Measurements from ENCODE around the gene TRAF6. TPM values are rescaled to one million over a fixed set of nuclear protein-coding genes. Genes with fewer than 3 reads are reported as not detected.

TRAF6 gene
- total RNA-seq, 6 donors from 2014 or later: 7.4 to 17.5 (median 13.7) TPM

DNA sequence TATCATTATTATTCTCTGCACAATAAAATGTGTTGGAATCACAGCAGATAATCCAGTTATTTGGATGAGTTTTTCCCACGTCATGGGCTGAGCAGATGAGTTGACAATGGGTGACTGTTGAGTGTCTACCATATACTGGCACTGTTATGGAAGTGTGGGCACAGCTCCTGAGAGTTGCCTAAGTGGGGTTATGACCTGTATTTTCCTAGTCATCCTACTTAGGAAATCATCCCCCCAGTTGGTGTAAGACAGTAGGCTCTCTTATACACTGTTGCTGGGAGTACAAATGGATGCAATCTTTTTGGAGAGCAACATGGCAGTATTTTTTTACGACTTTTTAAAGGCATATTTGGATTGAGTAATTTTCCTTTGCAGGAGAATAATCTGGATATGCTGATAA, 66.4 kb downstream of the TRAF6 start:
- H3K9me3 ChIP-seq: no peaks in the 10 kb centered on the region
- TF ChIP-seq POLR2AphosphoS5 (IDR thresholded peaks at IDR 0.05) (no peak), CTCF (IDR thresholded peaks at IDR 0.05) (no peak), EP300 (IDR thresholded peaks at IDR 0.05) (no peak), POLR2A (IDR thresholded peaks at IDR 0.05) (no peak)
- no peaks in the 10 kb centered on the region for H3K27me3 ChIP-seq
- no peak overlapping the region for H3K27ac ChIP-seq
- no peak overlapping the region for H3K4me3 ChIP-seq
- no peaks in the 10 kb centered on the region for H3K36me3 ChIP-seq
- peaks cover 0 to 8% (median 5%) of the 10 kb centered on the region in 4 donors for H3K4me1 ChIP-seq
- no peak for DNase-seq
- 74 to 91% methylated on average over 2 of the region's 2 CpGs for WGBS, 2 donors
- ATAC-seq (ENCODE audit: low FRiP score in 2 of 2): no peak

- peaks cover 0 to 20% (median 1%) of the 10 kb centered on the region in 4 donors for H3K4me1 ChIP-seq
- ATAC-seq (ENCODE audit: low FRiP score in 2 of 2) (no peak), DNase-seq (no peak)
- no peak for TF ChIP-seq EP300 (IDR thresholded peaks at IDR 0.05)
- TF ChIP-seq POLR2AphosphoS5 (IDR thresholded peaks at IDR 0.05): no peak
- no peak for TF ChIP-seq CTCF (IDR thresholded peaks at IDR 0.05)
- TF ChIP-seq POLR2A (IDR thresholded peaks at IDR 0.05): no peak
- WGBS, 2 donors: 88 to 100% methylated on average over 2 of the region's 2 CpGs
- no peaks in the 10 kb centered on the region for H3K9me3 ChIP-seq
- H3K36me3 ChIP-seq: no peaks in the 10 kb centered on the region
- H3K27ac ChIP-seq: no peak overlapping the region
- H3K4me3 ChIP-seq: no peak overlapping the region
- no peaks in the 10 kb centered on the region for H3K27me3 ChIP-seq
These were observed 68.4 kb downstream of the TRAF6 start for GRCh38 chr11:36441610-36442208.

- H3K27me3 ChIP-seq: no peaks in the 10 kb centered on the region
- no peak for DNase-seq
- WGBS, 2 donors: 86 to 93% methylated on average over 5 of the region's 5 CpGs
These were observed 71.9 kb downstream of the TRAF6 start for GRCh38 chr11:36438126-36438525.

GRCh38 chr11:36437413-36437812, 72.7 kb downstream of the TRAF6 start:
- H3K4me3 ChIP-seq: no peak overlapping the region
- no peak for DNase-seq
- TF ChIP-seq EP300 (IDR thresholded peaks at IDR 0.05) (peak in 2 of 4 donors; percentile 24 to 26), POLR2A (IDR thresholded peaks at IDR 0.05) (no peak), POLR2AphosphoS5 (IDR thresholded peaks at IDR 0.05) (no peak)
- whole genome bisulfite sequencing, 2 donors: 74 to 80% methylated on average over 3 of the region's 3 CpGs
- H3K4me1 ChIP-seq: peaks cover 3 to 28% (median 7%) of the 10 kb centered on the region in 4 donors
- peak; percentile 17 to 27 for ATAC-seq (ENCODE audit: low FRiP score in 2 of 2)
- H3K27ac ChIP-seq: no peak overlapping the region
- H3K36me3 ChIP-seq: no peaks in the 10 kb centered on the region
- no peaks in the 10 kb centered on the region for H3K9me3 ChIP-seq
- H3K27me3 ChIP-seq: no peaks in the 10 kb centered on the region

More at GRCh38 chr11:36438126-36438525, 71.9 kb downstream of the TRAF6 start:
- Histone ChIP-seq H3K4me1 (peaks cover 3 to 28% (median 7%) of the 10 kb centered on the region in 4 donors), H3K36me3 (no peaks in the 10 kb centered on the region), H3K4me3 (no peak overlapping the region), H3K9me3 (no peaks in the 10 kb centered on the region), H3K27ac (no peak overlapping the region)
- no peak for ATAC-seq (ENCODE audit: low FRiP score in 2 of 2)
- TF ChIP-seq CTCF (IDR thresholded peaks at IDR 0.05) (no peak), EP300 (IDR thresholded peaks at IDR 0.05) (no peak), POLR2AphosphoS5 (IDR thresholded peaks at IDR 0.05) (no peak), POLR2A (IDR thresholded peaks at IDR 0.05) (no peak)

Small RNA genes lying within 50 kb of the gene (small RNA-seq; reads per million reads assigned to genes)
- 0 to 0.33 (median 0.11) reads per million in 4 donors for gene AC061999.1

Other genes starting within 250 kb of the TRAF6 start
- gene COMMD9, start 220.8 kb downstream of the TRAF6 start, total RNA-seq: 10 to 100 TPM; 23.1 to 84.3 (median 49.9) TPM
- gene PRR5L, start 214.0 kb downstream of the TRAF6 start, total RNA-seq: 10 to 100 TPM; 18.9 to 40.5 (median 27.6) TPM
- gene RAG1, start 57.7 kb upstream of the TRAF6 start, total RNA-seq: 1 to 10 TPM in 3 of 6 donors, under 1 TPM in 3; 0.44 to 2.1 (median 1.1) TPM
- 10 to 100 TPM in 4 of 6 donors, 1 to 10 TPM in 2; 8.7 to 38.5 (median 20.0) TPM for gene IFTAP, start 84.2 kb upstream of the TRAF6 start, total RNA-seq
- gene RAG2, start 88.0 kb upstream of the TRAF6 start, total RNA-seq: not detected

All from upper lobe of left lung (tissue), 6 donors.